ENCODE results near the gene SHISA6. TPM values are rescaled to one million over a fixed set of nuclear protein-coding genes. Genes with fewer than 3 reads are reported as not detected.

The SHISA6 gene
- total RNA-seq, 1 donor from 2014 or later: 0.59 TPM

- ATAC-seq: no peak
These were observed 148.6 kb downstream of the SHISA6 start for GRCh38 chr17:11389583-11389982.

GRCh38 chr17:11391134-11391533 is 150.1 kb downstream of the SHISA6 start:
- DNase-seq (no peak), ATAC-seq (no peak)
- intact Hi-C loops (cut with micrococcal nuclease): no loop called here

More at GRCh38 chr17:11389583-11389982, 148.6 kb downstream of the SHISA6 start:
- intact Hi-C loops (cut with micrococcal nuclease): no loop called here
- DNase-seq: no peak

- DNase-seq: no peak
- intact Hi-C loops (cut with micrococcal nuclease): no loop called here
These were observed 163.6 kb downstream of the SHISA6 start for GRCh38 chr17:11404431-11405276.

GRCh38 chr17:11406716-11407115 is 165.7 kb downstream of the SHISA6 start:
- intact Hi-C loops (cut with micrococcal nuclease): no loop called here
- DNase-seq (no peak), ATAC-seq (no peak)

More at GRCh38 chr17:11404431-11405276, 163.6 kb downstream of the SHISA6 start:
- no peak for ATAC-seq

- DNase-seq (no peak), ATAC-seq (no peak)
- intact Hi-C loops (cut with micrococcal nuclease): no loop called here
These were observed 171.6 kb downstream of the SHISA6 start for GRCh38 chr17:11412654-11413053.

GRCh38 chr17:11418342-11418741 is 177.3 kb downstream of the SHISA6 start:
- intact Hi-C loops (cut with micrococcal nuclease): no loop called here

GRCh38 chr17:11430751-11431150 is 189.7 kb downstream of the SHISA6 start:
- no peak for DNase-seq
- ATAC-seq: no peak
- intact Hi-C loops (cut with micrococcal nuclease): no loop called here

More at GRCh38 chr17:11418342-11418741, 177.3 kb downstream of the SHISA6 start:
- no peak for DNase-seq
- ATAC-seq: no peak

GRCh38 chr17:11438673-11439072 is 197.7 kb downstream of the SHISA6 start:
- ATAC-seq (no peak), DNase-seq (no peak)
- intact Hi-C loops (cut with micrococcal nuclease): no loop called here

- no peak for ATAC-seq
- DNase-seq: no peak
- intact Hi-C loops (cut with micrococcal nuclease): no loop called here
These were observed 200.0 kb downstream of the SHISA6 start for GRCh38 chr17:11441004-11441403.

GRCh38 chr17:11446316-11446715 is 205.3 kb downstream of the SHISA6 start:
- no peak for DNase-seq
- intact Hi-C loops (cut with micrococcal nuclease): no loop called here
- ATAC-seq: no peak

GRCh38 chr17:11454096-11454495 is 213.1 kb downstream of the SHISA6 start:
- DNase-seq (no peak), ATAC-seq (no peak)
- intact Hi-C loops (cut with micrococcal nuclease): no loop called here

GRCh38 chr17:11458279-11458678 is 217.3 kb downstream of the SHISA6 start:
- intact Hi-C loops (cut with micrococcal nuclease): no loop called here
- DNase-seq: no peak

GRCh38 chr17:11459861-11460331 is 218.9 kb downstream of the SHISA6 start:
- ATAC-seq (peak; percentile 68), DNase-seq (no peak)

More at GRCh38 chr17:11458279-11458678, 217.3 kb downstream of the SHISA6 start:
- no peak for ATAC-seq

GRCh38 chr17:11461993-11462548 is 221.1 kb downstream of the SHISA6 start:
- no peak for DNase-seq
- intact Hi-C loops (cut with micrococcal nuclease): no loop called here
- ATAC-seq: no peak

More at GRCh38 chr17:11459861-11460331, 218.9 kb downstream of the SHISA6 start:
- intact Hi-C loops (cut with micrococcal nuclease): no loop called here

- DNase-seq (no peak), ATAC-seq (no peak)
- intact Hi-C loops (cut with micrococcal nuclease): no loop called here
These were observed 226.6 kb downstream of the SHISA6 start for GRCh38 chr17:11467639-11468038.

GRCh38 chr17:11485336-11486100 is 244.5 kb downstream of the SHISA6 start:
- intact Hi-C loops (cut with micrococcal nuclease): no loop called here

GRCh38 chr17:11486101-11486867 is 245.3 kb downstream of the SHISA6 start:
- ATAC-seq: no peak
- no peak for DNase-seq
- intact Hi-C loops (cut with micrococcal nuclease): no loop called here

More at GRCh38 chr17:11485336-11486100, 244.5 kb downstream of the SHISA6 start:
- DNase-seq (no peak), ATAC-seq (no peak)

- DNase-seq (no peak), ATAC-seq (no peak)
- intact Hi-C loops (cut with micrococcal nuclease): no loop called here
These were observed 245.9 kb downstream of the SHISA6 start for GRCh38 chr17:11486868-11487310.

- ATAC-seq (no peak), DNase-seq (no peak)
- intact Hi-C loops (cut with micrococcal nuclease): no loop called here
These were observed 246.5 kb downstream of the SHISA6 start for GRCh38 chr17:11487469-11487868.

Data from left ventricle myocardium superior (tissue), 1 donor.